Activated CD8-positive, alpha-beta memory T cell treated with anti-CD3 and anti-CD28 coated beads for 36 hours (primary cell): Measurements from ENCODE around the gene RFPL3. TPM values are rescaled to one million over a fixed set of nuclear protein-coding genes. Genes with fewer than 3 reads are reported as not detected.

Experiments
- CTCF ChIA-PET: fragments of 350-600 bp; sonication (Branson Sonifier 250); formaldehyde crosslinking; loops from one replicate; lab custom pipeline; 2021; ENCODE audit warnings: antibody characterized with exemption; lab: Charles Lee
- POLR2A ChIA-PET: fragments of 350-600 bp; sonication (Branson Sonifier 250); formaldehyde crosslinking; loops from one replicate; lab custom pipeline; 2021; ENCODE audit warnings: antibody characterized with exemption; lab: Charles Lee
- total RNA-seq, 2 experiments: library from RNA; stranded (reverse); gene quantifications; one replicate each; pipeline ENCODE4 v1.2.3, GENCODE V29; 2021

Gene RFPL3
- total RNA-seq, 2 experiments from 2014 or later: not detected

DNA sequence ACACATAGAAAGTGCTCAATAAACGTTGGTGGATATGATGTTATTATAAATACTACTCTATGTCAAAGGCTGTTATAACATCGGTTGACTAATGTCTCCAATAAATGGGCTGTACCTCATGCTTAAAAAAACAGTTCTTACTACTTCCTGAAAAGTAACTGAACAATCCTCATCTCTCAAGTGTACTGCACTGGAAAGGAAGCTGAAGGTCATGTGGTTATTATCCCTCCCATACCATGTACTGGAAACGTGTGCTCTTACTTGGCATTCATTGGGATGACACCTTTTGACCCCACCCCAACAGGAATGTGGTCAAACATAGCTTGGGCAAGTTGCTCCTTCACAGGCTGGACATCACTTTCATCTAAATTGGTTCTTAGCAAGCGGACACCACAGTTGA lies 43.8 kb downstream of the RFPL3 start:
- ChIA-PET POLR2A (no interaction called here), CTCF (no interaction called here)

DNA sequence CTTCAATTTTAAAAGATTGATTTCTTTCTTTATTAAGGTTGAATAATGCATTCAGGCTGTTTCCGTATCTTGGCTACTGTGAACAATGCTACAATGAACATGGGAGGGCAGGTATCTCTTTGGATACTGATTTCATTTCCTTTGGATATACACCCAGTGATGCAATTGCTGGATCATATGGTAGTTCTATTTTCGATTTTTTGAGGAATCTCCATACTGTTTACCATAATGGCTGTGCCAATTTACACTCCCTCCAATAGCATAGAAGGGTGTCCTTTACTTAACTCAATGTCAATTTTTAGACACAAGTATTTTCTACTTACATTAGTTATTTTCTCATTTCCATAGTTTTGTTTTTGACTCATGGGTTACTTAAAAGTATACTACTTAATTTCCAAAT lies 46.4 kb downstream of the RFPL3 start:
- CTCF ChIA-PET: no interaction called here
- POLR2A ChIA-PET: no interaction called here

- ChIA-PET POLR2A (no interaction called here), CTCF (no interaction called here)
Observed at GRCh38 chr22:32407312-32407711, 49.6 kb downstream of the RFPL3 start.

GRCh38 chr22:32407936-32408335 lies 50.3 kb downstream of the RFPL3 start:
- CTCF ChIA-PET: no interaction called here
- POLR2A ChIA-PET: no interaction called here

- POLR2A ChIA-PET: no interaction called here
Observed at GRCh38 chr22:32409977-32410376, 52.3 kb downstream of the RFPL3 start.

GRCh38 chr22:32410459-32410858 lies 52.8 kb downstream of the RFPL3 start:
- ChIA-PET CTCF (interaction anchor here (1.3 kb wide), 1 partner anchor 81 kb away, joined by 3 read pairs; no protein-coding TSS in a partner anchor), POLR2A (no interaction called here)

More at GRCh38 chr22:32409977-32410376, 52.3 kb downstream of the RFPL3 start:
- CTCF ChIA-PET: no interaction called here

Other genes with a start within 250 kb of the RFPL3 start
- not detected for gene C22orf42, start 198.6 kb upstream of the RFPL3 start, total RNA-seq
- under 1 TPM in 1 of 2 experiments, not detected in 1; 0.10 TPM for gene RFPL2, start 152.8 kb upstream of the RFPL3 start, total RNA-seq
- gene SLC5A4, start 102.5 kb upstream of the RFPL3 start, total RNA-seq: not detected
- 10 to 100 TPM; 97.4 to 99.0 TPM for gene RTCB, start 54.4 kb downstream of the RFPL3 start, total RNA-seq
- not detected for gene BPIFC, start 106.6 kb downstream of the RFPL3 start, total RNA-seq
- 10 to 100 TPM; 80.1 to 83.1 TPM for gene FBXO7, start 116.9 kb downstream of the RFPL3 start, total RNA-seq